ENCODE results near the gene NDUFS1. TPM values are rescaled to one million over a fixed set of nuclear protein-coding genes. Genes with fewer than 3 reads are reported as not detected.
"Not testable (repeated sequence)": the region's sequence is repeated elsewhere in the genome, so short reads cannot be mapped to it uniquely, and the experiment has no call there.

Gene NDUFS1
- total RNA-seq, 1 donor from 2014 or later, result 77.6 TPM

GRCh38 chr2:206112846-206113547 lies 46.2 kb downstream of the NDUFS1 start:
- no peak for TF ChIP-seq CTCF (IDR thresholded peaks at IDR 0.05; ENCODE audit: unreplicated experiment)
- H3K36me3 Mint-ChIP-seq (ENCODE audit: insufficient read depth), result peaks cover 16% of the 10 kb centered on the region
- no peak for DNase-seq (ENCODE audit: low spot score, unreplicated experiment)
- no peak overlapping the region for H3K4me3 Mint-ChIP-seq (ENCODE audit: low read depth)
- no peak overlapping the region for H3K27ac Mint-ChIP-seq
- no peaks in the 10 kb centered on the region for H3K27me3 Mint-ChIP-seq
- no peaks in the 10 kb centered on the region for H3K9me3 Mint-ChIP-seq (ENCODE audit: low read depth)
- H3K4me1 Mint-ChIP-seq (ENCODE audit: low read depth), result no peaks in the 10 kb centered on the region

GRCh38 chr2:206112108-206112507 lies 47.1 kb downstream of the NDUFS1 start:
- Mint-ChIP-seq H3K27me3 (no peaks in the 10 kb centered on the region), H3K27ac (no peak overlapping the region), H3K4me3 (ENCODE audit: low read depth) (no peak overlapping the region), H3K4me1 (ENCODE audit: low read depth) (no peaks in the 10 kb centered on the region), H3K36me3 (ENCODE audit: insufficient read depth) (peaks cover 16% of the 10 kb centered on the region), H3K9me3 (ENCODE audit: low read depth) (no peaks in the 10 kb centered on the region)
- no peak for DNase-seq (ENCODE audit: low spot score, unreplicated experiment)
- TF ChIP-seq CTCF (IDR thresholded peaks at IDR 0.05; ENCODE audit: unreplicated experiment), result no peak

GRCh38 chr2:206108713-206109112 lies 50.5 kb downstream of the NDUFS1 start:
- peaks cover 3% of the 10 kb centered on the region for H3K4me1 Mint-ChIP-seq (ENCODE audit: low read depth)
- H3K27ac Mint-ChIP-seq, result no peak overlapping the region
- no peaks in the 10 kb centered on the region for H3K9me3 Mint-ChIP-seq (ENCODE audit: low read depth)
- no peaks in the 10 kb centered on the region for H3K27me3 Mint-ChIP-seq
- TF ChIP-seq CTCF (IDR thresholded peaks at IDR 0.05; ENCODE audit: unreplicated experiment), result no peak
- no peak for DNase-seq (ENCODE audit: low spot score, unreplicated experiment)
- H3K36me3 Mint-ChIP-seq (ENCODE audit: insufficient read depth), result peaks cover 3% of the 10 kb centered on the region
- no peak overlapping the region for H3K4me3 Mint-ChIP-seq (ENCODE audit: low read depth)

GRCh38 chr2:206105541-206105940 lies 53.7 kb downstream of the NDUFS1 start:
- DNase-seq (ENCODE audit: low spot score, unreplicated experiment), result no peak
- H3K27me3 Mint-ChIP-seq, result no peaks in the 10 kb centered on the region
- peaks cover 3% of the 10 kb centered on the region for H3K4me1 Mint-ChIP-seq (ENCODE audit: low read depth)

GRCh38 chr2:206105038-206105437 lies 54.2 kb downstream of the NDUFS1 start:
- no peak for TF ChIP-seq CTCF (IDR thresholded peaks at IDR 0.05; ENCODE audit: unreplicated experiment)
- no peak for DNase-seq (ENCODE audit: low spot score, unreplicated experiment)
- no peak overlapping the region for H3K4me3 Mint-ChIP-seq (ENCODE audit: low read depth)
- no peaks in the 10 kb centered on the region for H3K9me3 Mint-ChIP-seq (ENCODE audit: low read depth)
- peaks cover 3% of the 10 kb centered on the region for H3K4me1 Mint-ChIP-seq (ENCODE audit: low read depth)
- no peak overlapping the region for H3K27ac Mint-ChIP-seq
- H3K27me3 Mint-ChIP-seq, result no peaks in the 10 kb centered on the region
- peaks cover 2% of the 10 kb centered on the region for H3K36me3 Mint-ChIP-seq (ENCODE audit: insufficient read depth)

More at GRCh38 chr2:206105541-206105940, 53.7 kb downstream of the NDUFS1 start:
- Mint-ChIP-seq H3K36me3 (ENCODE audit: insufficient read depth) (peaks cover 2% of the 10 kb centered on the region), H3K4me3 (ENCODE audit: low read depth) (no peak overlapping the region), H3K9me3 (ENCODE audit: low read depth) (no peaks in the 10 kb centered on the region), H3K27ac (peak overlapping the region; percentile 52)
- TF ChIP-seq CTCF (IDR thresholded peaks at IDR 0.05; ENCODE audit: unreplicated experiment), result no peak

GRCh38 chr2:206098872-206099271 lies 60.4 kb downstream of the NDUFS1 start:
- not testable (repeated sequence) for H3K4me3 Mint-ChIP-seq (ENCODE audit: low read depth); H3K9me3 Mint-ChIP-seq (ENCODE audit: low read depth); DNase-seq (ENCODE audit: low spot score, unreplicated experiment); H3K27ac Mint-ChIP-seq; H3K36me3 Mint-ChIP-seq (ENCODE audit: insufficient read depth); H3K4me1 Mint-ChIP-seq (ENCODE audit: low read depth); H3K27me3 Mint-ChIP-seq
